Keratinocyte (primary cell): ENCODE data around the gene FAF2. TPM values are rescaled to one million over a fixed set of nuclear protein-coding genes. Genes with fewer than 3 reads are reported as not detected.

ENCODE experiments used
- DNase-seq: peaks from one replicate; pipeline ENCODE4 v3.0.0-alpha.2; 2011; ENCODE audit warnings: low read depth, missing footprints, low spot score
- FAIRE-seq: peaks from 2 replicates; lab custom pipeline; 2011; peaks lifted over from hg19 to GRCh38; lab: Jason Lieb, UNC
- H2AFZ ChIP-seq: 2 replicates; pipeline ENCODE4 v1.6.0; 2012; ENCODE audit warnings: low read length, control low read depth, inconsistent platforms; ENCODE audit not compliant: control insufficient read depth
- H3K27ac ChIP-seq: 2 replicates; pipeline ENCODE4 v1.5.1; 2011; ENCODE audit warnings: low read length; ENCODE audit not compliant: control insufficient read depth, insufficient read depth
- H3K27me3 ChIP-seq: 3 replicates; pipeline ENCODE4 v1.6.0; 2011; ENCODE audit warnings: low read length; ENCODE audit not compliant: control insufficient read depth, insufficient read depth; ENCODE audit errors: extremely low read depth
- H3K36me3 ChIP-seq, 2 experiments: 2 replicates in 1 of 2; 3 replicates in 1 of 2; pipeline ENCODE4 v1.5.1; 2011; ENCODE audit warnings: low read length in 2 of 2, mild to moderate bottlenecking in 1 of 2; ENCODE audit not compliant: control insufficient read depth in 2 of 2, insufficient read depth in 2 of 2; ENCODE audit errors: extremely low read depth in 1 of 2
- H3K4me1 ChIP-seq: 3 replicates; pipeline ENCODE4 v1.5.1; 2011; ENCODE audit warnings: low read length; ENCODE audit not compliant: control insufficient read depth, insufficient read depth; ENCODE audit errors: extremely low read depth
- H3K4me2 ChIP-seq: 3 replicates; pipeline ENCODE4 v1.6.0; 2011; ENCODE audit warnings: low read depth, low read length; ENCODE audit not compliant: control insufficient read depth, insufficient read depth; ENCODE audit errors: extremely low read depth
- H3K4me3 ChIP-seq, 3 experiments: fragments of 200-600 bp in 1 of 3; sonication (generic) in 1 of 3; 2 replicates in 2 of 3; 3 replicates in 1 of 3; pipeline ENCODE4 v1.5.1; 2011 to 2016; ENCODE audit warnings: low read length in 3 of 3, mild to moderate bottlenecking in 3 of 3, control low read depth in 2 of 3, inconsistent platforms in 1 of 3, low read depth in 1 of 3, mixed read lengths in 1 of 3, mixed run types in 1 of 3, moderate library complexity in 1 of 3; ENCODE audit not compliant: control insufficient read depth in 2 of 3, insufficient read depth in 2 of 3; ENCODE audit errors: extremely low read depth in 1 of 3
- H3K79me2 ChIP-seq: 2 replicates; pipeline ENCODE4 v1.6.0; 2012; ENCODE audit warnings: low read length; ENCODE audit not compliant: control insufficient read depth, insufficient read depth
- H3K9ac ChIP-seq: 3 replicates; pipeline ENCODE4 v1.6.0; 2011; ENCODE audit warnings: low read length; ENCODE audit not compliant: control insufficient read depth, insufficient read depth; ENCODE audit errors: extremely low read depth
- H3K9me1 ChIP-seq: 3 replicates; pipeline ENCODE4 v1.6.0; 2011; ENCODE audit warnings: low read length; ENCODE audit not compliant: control insufficient read depth, insufficient read depth; ENCODE audit errors: extremely low read depth
- H3K9me3 ChIP-seq: 2 replicates; pipeline ENCODE4 v1.5.1; 2012; ENCODE audit warnings: low read depth, low read length; ENCODE audit not compliant: control insufficient read depth
- H4K20me1 ChIP-seq: 3 replicates; pipeline ENCODE4 v1.6.0; 2011; ENCODE audit warnings: low read length; ENCODE audit not compliant: control insufficient read depth, insufficient read depth; ENCODE audit errors: extremely low read depth
- EZH2 ChIP-seq: IDR thresholded peaks from one replicate; pipeline ENCODE4 v1.6.1; 2012; ENCODE audit warnings: inconsistent platforms, mild to moderate bottlenecking, low read length, moderate library complexity
- dilution Hi-C: fragments of 300-500 bp; cut with MboI; formaldehyde crosslinking; loops from one replicate; pipeline ENCODE4 v1.7.0; 2020; ENCODE audit warnings: low sequenced_read_pairs; ENCODE audit not compliant: extremely low pct_ligation_motif_present
- polyA plus RNA-seq, 5 experiments: library from polyadenylated mRNA; depleted of rRNA in 3 of 5; stranded (reverse) in 3 of 5; stranded (forward) in 1 of 5; unstranded in 1 of 5; fragments of >200 nt; gene quantifications; 1 replicate in 1 of 5; 2 replicates in 3 of 5; 3 replicates in 1 of 5; pipeline versions ENCODE4 v1.2.1 to v1.2.3, GENCODE V29; 2011 to 2012; ENCODE audit warnings: missing spikeins in 2 of 5, low read depth in 1 of 5, low replicate concordance in 1 of 5
- TF ChIP-seq, protein P1 (sequence below), 3 experiments: IDR thresholded peaks in 1 of 3; conservative IDR thresholded peaks in 1 of 3; optimal IDR thresholded peaks in 1 of 3; 2 replicates in 2 of 3; 3 replicates in 1 of 3; pipeline versions ENCODE3 to v1.5.1; 2011; ENCODE audit warnings: low read length in 3 of 3, mild to moderate bottlenecking in 3 of 3, moderate library complexity in 2 of 3, control low read depth in 1 of 3, inconsistent platforms in 1 of 3; ENCODE audit not compliant: insufficient read depth in 2 of 3; ENCODE audit errors: extremely low read depth in 1 of 3

FAF2 gene
- polyA plus RNA-seq, 1 donor (not counting 4 experiments of a cell fraction or from before 2014, with no cell fraction given): 52.9 TPM

DNA sequence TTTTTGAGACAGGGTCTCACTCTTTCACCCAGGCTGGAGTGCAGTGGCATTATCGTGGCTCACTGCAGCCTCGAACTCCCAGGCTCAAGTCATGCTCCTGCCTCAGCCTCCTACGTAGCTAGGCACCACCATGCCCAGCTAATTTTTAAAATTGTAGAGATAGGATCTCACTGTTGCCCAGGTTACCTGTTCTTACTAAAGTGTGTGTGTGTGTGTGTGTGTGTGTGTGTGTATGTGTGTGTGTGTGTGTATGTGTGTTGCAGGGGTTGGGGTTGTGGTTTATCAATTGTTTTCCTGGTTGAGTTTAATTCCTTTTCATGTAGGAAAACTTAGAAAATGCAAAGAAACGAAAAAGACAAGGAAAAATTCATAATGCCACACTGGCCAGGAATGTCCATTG lies 67.2 kb downstream of the FAF2 start:
- Histone ChIP-seq H3K4me3 (no peak overlapping the region), H3K79me2 (no peaks in the 10 kb centered on the region), H3K27ac (no peak overlapping the region), H3K9me1 (no peaks in the 10 kb centered on the region), H2AFZ (no peak overlapping the region), H3K4me2 (no peak overlapping the region), H3K27me3 (no peaks in the 10 kb centered on the region), H3K9ac (no peak overlapping the region), H4K20me1 (no peaks in the 10 kb centered on the region), H3K4me1 (no peaks in the 10 kb centered on the region), H3K9me3 (no peaks in the 10 kb centered on the region), H3K36me3 (no peaks in the 10 kb centered on the region)
- dilution Hi-C loops: no loop called here
- no peak for DNase-seq
- no peak for TF ChIP-seq EZH2
- TF ChIP-seq, protein P1, sequence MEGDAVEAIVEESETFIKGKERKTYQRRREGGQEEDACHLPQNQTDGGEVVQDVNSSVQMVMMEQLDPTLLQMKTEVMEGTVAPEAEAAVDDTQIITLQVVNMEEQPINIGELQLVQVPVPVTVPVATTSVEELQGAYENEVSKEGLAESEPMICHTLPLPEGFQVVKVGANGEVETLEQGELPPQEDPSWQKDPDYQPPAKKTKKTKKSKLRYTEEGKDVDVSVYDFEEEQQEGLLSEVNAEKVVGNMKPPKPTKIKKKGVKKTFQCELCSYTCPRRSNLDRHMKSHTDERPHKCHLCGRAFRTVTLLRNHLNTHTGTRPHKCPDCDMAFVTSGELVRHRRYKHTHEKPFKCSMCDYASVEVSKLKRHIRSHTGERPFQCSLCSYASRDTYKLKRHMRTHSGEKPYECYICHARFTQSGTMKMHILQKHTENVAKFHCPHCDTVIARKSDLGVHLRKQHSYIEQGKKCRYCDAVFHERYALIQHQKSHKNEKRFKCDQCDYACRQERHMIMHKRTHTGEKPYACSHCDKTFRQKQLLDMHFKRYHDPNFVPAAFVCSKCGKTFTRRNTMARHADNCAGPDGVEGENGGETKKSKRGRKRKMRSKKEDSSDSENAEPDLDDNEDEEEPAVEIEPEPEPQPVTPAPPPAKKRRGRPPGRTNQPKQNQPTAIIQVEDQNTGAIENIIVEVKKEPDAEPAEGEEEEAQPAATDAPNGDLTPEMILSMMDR (optimal IDR thresholded peaks at IDR 0.05 in 1 of 3, IDR thresholded peaks at IDR 0.05 in 1 of 3, conservative IDR thresholded peaks at IDR 0.05 in 1 of 3; ENCODE audit: extremely low read depth in 1 of 3, insufficient read depth in 2 of 3, low read length in 3 of 3): no peak
- FAIRE-seq: no peak

DNA sequence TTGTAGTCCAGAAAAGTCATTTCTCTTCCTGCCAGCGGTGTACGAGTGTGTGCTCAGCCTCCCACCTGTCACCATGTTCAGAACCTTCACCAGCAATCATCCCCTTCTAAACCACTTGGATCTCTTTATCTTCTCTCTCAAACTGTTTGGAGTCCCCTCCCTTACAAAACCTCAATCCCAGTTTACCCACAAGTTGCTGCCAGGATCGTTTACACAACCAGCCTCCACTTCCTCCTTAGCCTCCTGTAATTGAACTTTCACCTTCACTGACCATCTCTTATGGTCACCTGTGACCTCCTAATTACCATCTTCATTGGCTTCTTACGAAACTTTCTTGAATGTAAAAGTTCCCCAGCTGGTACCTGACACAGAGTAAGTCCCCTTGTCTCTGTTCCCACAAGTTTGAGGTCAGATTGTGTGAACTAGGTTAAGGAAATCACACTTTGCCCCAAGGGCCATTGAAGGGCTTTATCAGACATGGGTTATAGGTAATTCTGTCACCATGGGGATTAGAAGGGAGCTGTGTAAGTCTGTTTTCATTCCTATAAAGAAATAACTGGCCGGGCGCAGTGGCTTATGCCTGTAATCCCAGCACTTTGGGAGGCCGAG lies 69.0 kb downstream of the FAF2 start:
- no peaks in the 10 kb centered on the region for H4K20me1 ChIP-seq
- H3K27me3 ChIP-seq: no peaks in the 10 kb centered on the region
- H3K27ac ChIP-seq: no peak overlapping the region
- H3K79me2 ChIP-seq: no peaks in the 10 kb centered on the region
- H3K4me3 ChIP-seq: no peak overlapping the region
- DNase-seq (no peak), FAIRE-seq (no peak)
- no peak overlapping the region for H3K9ac ChIP-seq
- TF ChIP-seq, protein P1 (optimal IDR thresholded peaks at IDR 0.05 in 1 of 3, IDR thresholded peaks at IDR 0.05 in 1 of 3, conservative IDR thresholded peaks at IDR 0.05 in 1 of 3; ENCODE audit: extremely low read depth in 1 of 3, insufficient read depth in 2 of 3, low read length in 3 of 3): no peak
- no peak for TF ChIP-seq EZH2
- H3K36me3 ChIP-seq: no peaks in the 10 kb centered on the region
- no peaks in the 10 kb centered on the region for H3K4me1 ChIP-seq
- H2AFZ ChIP-seq: no peak overlapping the region
- no peaks in the 10 kb centered on the region for H3K9me1 ChIP-seq
- dilution Hi-C loops: no loop called here
- H3K9me3 ChIP-seq: no peaks in the 10 kb centered on the region
- H3K4me2 ChIP-seq: no peak overlapping the region
